ENCODE measurements around the gene EIF3B.

DNA sequence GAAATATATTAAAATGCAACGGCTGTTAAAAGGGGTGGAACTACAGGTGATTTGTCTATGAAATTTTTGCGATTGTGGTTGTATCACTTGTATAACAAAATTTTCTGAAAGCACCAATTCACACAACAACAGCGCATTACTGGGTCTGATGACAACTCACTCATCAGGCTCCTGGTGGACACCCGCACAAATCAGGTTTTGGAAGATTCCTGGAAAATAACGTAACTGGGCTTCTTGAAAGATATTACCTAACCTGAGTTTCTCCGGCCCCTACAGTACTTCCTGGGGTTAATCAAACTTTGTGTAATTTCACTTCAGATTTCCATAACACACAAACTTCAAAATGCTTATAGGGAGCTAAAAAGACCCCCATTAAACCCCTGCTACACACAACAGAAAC lies 47.9 kb upstream of the EIF3B start:
- TF ChIP-seq, protein P1, sequence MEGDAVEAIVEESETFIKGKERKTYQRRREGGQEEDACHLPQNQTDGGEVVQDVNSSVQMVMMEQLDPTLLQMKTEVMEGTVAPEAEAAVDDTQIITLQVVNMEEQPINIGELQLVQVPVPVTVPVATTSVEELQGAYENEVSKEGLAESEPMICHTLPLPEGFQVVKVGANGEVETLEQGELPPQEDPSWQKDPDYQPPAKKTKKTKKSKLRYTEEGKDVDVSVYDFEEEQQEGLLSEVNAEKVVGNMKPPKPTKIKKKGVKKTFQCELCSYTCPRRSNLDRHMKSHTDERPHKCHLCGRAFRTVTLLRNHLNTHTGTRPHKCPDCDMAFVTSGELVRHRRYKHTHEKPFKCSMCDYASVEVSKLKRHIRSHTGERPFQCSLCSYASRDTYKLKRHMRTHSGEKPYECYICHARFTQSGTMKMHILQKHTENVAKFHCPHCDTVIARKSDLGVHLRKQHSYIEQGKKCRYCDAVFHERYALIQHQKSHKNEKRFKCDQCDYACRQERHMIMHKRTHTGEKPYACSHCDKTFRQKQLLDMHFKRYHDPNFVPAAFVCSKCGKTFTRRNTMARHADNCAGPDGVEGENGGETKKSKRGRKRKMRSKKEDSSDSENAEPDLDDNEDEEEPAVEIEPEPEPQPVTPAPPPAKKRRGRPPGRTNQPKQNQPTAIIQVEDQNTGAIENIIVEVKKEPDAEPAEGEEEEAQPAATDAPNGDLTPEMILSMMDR (IDR thresholded peaks at IDR 0.05): no peak
- TF ChIP-seq POLR2A (IDR thresholded peaks at IDR 0.05): no peak

Measured in Peyer's patch (tissue), 4 donors.